Epithelial cell of proximal tubule (primary cell): ENCODE measurements around the gene SH3RF3. TPM values are rescaled to one million over a fixed set of nuclear protein-coding genes. Genes with fewer than 3 reads are reported as not detected.

Source experiments
- DNase-seq: peaks from one replicate; pipeline ENCODE4 v3.0.0-alpha.2; 2011; ENCODE audit warnings: low read depth
- H3K4me3 ChIP-seq: 2 replicates; pipeline ENCODE4 v1.5.1; 2011; ENCODE audit warnings: low read depth, mild to moderate bottlenecking, low read length
- CTCF ChIP-seq: conservative IDR thresholded peaks from 2 replicates; pipeline ENCODE4 v1.5.1; 2012; ENCODE audit warnings: low read depth, mild to moderate bottlenecking, low read length
- total RNA-seq: library from RNA; depleted of rRNA; stranded (reverse); fragments of >200 nt; gene quantifications from 2 replicates; pipeline ENCODE4 v1.2.3, GENCODE V29; 2015

Gene SH3RF3
- total RNA-seq, 1 donor from 2014 or later = 1.7 TPM

GRCh38 chr2:109199790-109200189, 70.8 kb downstream of the SH3RF3 start:
- no peak for TF ChIP-seq CTCF
- no peak for DNase-seq
- no peak overlapping the region for H3K4me3 ChIP-seq

GRCh38 chr2:109200616-109201464, 71.8 kb downstream of the SH3RF3 start:
- DNase-seq = no peak
- TF ChIP-seq CTCF = no peak

GRCh38 chr2:109201465-109202327, 72.7 kb downstream of the SH3RF3 start:
- H3K4me3 ChIP-seq = no peak overlapping the region
- no peak for TF ChIP-seq CTCF
- no peak for DNase-seq

More at GRCh38 chr2:109200616-109201464, 71.8 kb downstream of the SH3RF3 start:
- no peak overlapping the region for H3K4me3 ChIP-seq

GRCh38 chr2:109202486-109202885, 73.5 kb downstream of the SH3RF3 start:
- TF ChIP-seq CTCF = no peak
- no peak overlapping the region for H3K4me3 ChIP-seq
- DNase-seq = no peak

- no peak overlapping the region for H3K4me3 ChIP-seq
- no peak for DNase-seq
- no peak for TF ChIP-seq CTCF
Observed at GRCh38 chr2:109203246-109204011, 74.4 kb downstream of the SH3RF3 start.

- no peak for TF ChIP-seq CTCF
Observed at GRCh38 chr2:109204412-109204811, 75.4 kb downstream of the SH3RF3 start.

More at GRCh38 chr2:109204412-109204811, 75.4 kb downstream of the SH3RF3 start:
- no peak overlapping the region for H3K4me3 ChIP-seq
- DNase-seq = no peak
